GM19468 (cell line): Measurements from ENCODE around the gene KCTD1.
A peak's percentile ranks its signal among the peaks of the same experiment; 100 is the strongest.

ENCODE experiments used
- ATAC-seq: cut with Tn5 transposase; IDR thresholded peaks from one replicate; pipeline ENCODE4 v1.9.1; 2021; ENCODE audit warnings: mild to moderate bottlenecking, moderate library complexity, moderate number of reproducible peaks; ENCODE audit not compliant: unreplicated experiment; ENCODE audit errors: extremely low read depth

KCTD1 gene

GRCh38 chr18:26548415-26549262, at the start of gene KCTD1:
Gene KCTD1 (minus strand): TSS chr18:26548553. CDS start chr18:26548536, 17 bp downstream.
- peak; percentile 59 for ATAC-seq

GRCh38 chr18:26593365-26594320, 45.3 kb upstream of the KCTD1 start:
- ATAC-seq = no peak

- no peak for ATAC-seq
Measured at GRCh38 chr18:26584745-26585144, 36.4 kb upstream of the KCTD1 start.

- no peak for ATAC-seq
Measured at GRCh38 chr18:26579941-26580618, 31.7 kb upstream of the KCTD1 start.

DNA sequence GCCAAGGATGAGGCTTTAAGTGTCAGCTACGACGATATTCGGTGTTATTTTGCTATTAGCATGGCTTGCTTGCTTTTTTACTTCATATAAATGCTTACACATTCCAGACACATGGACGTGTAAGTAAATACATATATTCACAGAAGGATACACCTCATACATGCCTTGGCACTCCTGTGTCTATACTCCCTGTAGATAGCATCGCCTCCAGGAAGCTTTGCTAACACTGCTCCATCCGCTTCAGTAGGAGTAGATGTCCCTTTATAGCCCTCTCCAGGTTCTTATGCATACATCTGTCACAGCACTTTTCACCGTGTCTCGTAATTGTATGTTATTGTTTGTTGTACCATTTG, 27.5 kb upstream of the KCTD1 start:
- no peak for ATAC-seq

DNA sequence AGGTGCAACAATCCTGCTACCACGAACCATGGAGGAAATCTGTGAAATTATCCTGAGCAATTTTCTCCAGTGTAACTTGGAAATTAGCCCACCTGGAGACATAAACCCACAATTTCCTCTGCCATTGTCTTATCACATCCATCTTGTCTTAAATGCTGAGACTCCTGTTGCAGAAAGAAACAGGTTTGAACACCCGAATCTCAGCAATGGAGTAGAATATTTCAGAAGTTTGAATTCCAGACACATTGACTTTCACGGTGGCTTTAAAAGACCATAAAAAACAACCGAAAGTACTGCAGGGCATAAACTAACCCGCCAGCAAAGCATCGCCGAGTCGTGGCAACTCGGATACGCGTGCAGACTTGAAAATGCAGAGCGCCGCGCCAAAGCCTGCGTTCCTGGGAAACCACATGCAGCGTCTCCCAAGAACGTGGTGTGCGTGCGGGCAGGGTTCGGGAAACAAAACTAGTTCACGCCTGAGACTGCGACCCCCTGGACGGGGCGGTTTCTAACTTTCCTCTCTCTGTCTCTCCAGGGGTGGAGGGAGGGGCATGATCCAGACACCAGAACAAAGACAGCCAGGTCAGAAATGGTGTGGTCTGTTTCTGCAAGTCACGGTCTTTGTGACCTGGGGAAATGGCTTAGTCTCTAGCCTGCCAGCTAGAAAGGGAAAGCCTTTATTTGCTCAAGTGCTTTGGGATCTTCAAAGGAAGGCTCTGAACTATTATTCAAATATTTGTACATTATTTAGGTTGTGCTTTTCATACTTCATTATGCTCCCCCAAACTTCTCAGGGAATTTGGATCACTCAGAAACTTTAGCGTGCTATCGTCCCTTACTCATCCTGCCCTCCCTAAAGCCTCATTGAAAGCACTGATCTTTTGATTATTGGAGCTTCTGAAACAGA, 26.9 kb upstream of the KCTD1 start:
- no peak for ATAC-seq

- no peak for ATAC-seq
Measured at GRCh38 chr18:26568926-26569665, 20.7 kb upstream of the KCTD1 start.

GRCh38 chr18:26568513-26568912, 20.2 kb upstream of the KCTD1 start:
- no peak for ATAC-seq

DNA sequence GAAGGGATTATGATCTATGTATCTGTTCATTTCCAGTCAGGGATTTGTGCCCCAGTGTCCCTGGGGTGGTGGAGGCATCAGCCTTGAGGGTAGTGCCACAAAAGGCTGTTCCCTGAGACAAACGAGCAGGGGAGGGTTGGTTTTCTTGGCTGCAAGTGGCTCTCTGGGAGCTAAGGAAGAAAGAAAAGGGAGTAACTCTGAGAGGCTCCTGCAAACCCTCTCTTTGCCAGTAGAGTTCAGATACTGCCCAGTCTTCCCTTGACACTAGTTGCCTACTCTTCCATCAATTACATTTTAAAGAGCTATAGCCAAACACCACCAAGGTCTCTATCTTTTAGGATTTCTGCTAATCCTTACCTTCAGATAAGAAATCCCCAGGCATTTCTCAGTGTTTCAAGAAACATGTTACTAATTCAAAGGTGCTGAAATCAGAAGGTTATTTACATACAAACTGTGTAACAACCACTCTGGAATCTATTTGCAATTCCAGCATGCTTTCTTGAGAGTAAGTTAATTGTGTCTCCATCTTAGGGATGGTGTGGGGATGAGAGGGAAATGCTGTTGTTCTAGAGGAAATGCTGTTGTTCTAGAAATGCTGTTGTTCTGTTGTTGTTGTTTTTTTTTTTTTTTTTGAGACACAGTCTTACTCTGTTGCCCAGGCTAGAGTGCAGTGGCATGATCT, 18.7 kb upstream of the KCTD1 start:
- no peak for ATAC-seq

- no peak for ATAC-seq
Measured at GRCh38 chr18:26565514-26565913, 17.2 kb upstream of the KCTD1 start.

GRCh38 chr18:26563024-26563423, 14.7 kb upstream of the KCTD1 start:
- no peak for ATAC-seq

DNA sequence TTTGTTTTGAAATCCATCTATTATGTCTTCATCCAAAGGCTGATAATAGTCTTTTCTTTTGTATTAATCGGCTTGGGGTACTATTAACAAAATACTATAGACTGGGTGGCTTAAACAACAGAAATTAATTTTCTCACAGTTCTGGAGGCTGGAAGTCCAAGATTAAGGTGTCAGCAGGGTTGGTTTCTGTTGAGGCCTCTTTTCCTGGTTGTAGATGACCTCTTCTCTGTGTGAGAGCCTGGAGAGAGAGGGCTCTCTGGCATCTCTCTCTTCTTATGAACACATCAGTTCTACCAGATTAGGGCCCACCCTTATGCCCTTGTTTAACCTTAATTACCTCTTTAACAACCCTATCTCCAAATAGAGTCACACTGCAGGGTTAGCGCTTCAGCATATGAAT, 14.2 kb upstream of the KCTD1 start:
- no peak for ATAC-seq

DNA sequence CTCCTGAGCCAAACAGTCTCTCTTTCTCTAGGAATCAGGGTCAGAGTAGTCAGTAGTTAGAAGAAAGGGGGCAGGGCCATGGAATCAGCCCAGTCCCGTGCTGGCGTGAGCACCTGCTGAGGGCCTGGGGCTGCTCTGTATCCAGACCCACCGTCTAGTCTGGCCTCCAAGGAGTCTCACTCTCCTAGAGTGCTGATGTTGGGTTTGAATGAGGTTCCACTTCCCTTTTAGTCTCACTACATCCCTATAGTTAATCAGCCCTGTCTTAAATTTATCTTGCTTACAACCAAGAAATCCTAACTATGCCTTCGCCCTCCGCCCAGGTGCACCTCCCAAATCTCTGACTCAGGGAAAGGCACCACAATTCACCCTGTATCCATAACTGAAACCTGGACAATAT, 13.4 kb upstream of the KCTD1 start:
- no peak for ATAC-seq

DNA sequence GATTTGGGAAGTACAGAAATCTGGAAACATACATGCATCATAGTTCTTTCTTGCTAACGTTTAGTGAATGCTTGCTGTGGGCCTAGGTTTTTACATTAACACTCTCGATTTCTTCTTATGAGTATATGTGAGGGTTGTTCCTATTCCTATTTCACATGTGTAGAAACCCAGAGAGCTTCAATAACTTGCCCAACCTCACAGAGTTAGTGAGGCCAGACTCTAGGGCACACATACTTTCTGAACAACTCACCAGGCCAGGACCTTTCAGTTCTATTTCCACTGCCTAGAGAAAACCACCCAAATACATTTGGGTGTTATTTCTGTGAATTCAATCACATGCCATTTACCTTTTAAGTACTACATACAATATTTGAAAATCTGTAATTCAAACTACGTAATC, 8.2 kb upstream of the KCTD1 start:
- ATAC-seq = peak; percentile 34

DNA sequence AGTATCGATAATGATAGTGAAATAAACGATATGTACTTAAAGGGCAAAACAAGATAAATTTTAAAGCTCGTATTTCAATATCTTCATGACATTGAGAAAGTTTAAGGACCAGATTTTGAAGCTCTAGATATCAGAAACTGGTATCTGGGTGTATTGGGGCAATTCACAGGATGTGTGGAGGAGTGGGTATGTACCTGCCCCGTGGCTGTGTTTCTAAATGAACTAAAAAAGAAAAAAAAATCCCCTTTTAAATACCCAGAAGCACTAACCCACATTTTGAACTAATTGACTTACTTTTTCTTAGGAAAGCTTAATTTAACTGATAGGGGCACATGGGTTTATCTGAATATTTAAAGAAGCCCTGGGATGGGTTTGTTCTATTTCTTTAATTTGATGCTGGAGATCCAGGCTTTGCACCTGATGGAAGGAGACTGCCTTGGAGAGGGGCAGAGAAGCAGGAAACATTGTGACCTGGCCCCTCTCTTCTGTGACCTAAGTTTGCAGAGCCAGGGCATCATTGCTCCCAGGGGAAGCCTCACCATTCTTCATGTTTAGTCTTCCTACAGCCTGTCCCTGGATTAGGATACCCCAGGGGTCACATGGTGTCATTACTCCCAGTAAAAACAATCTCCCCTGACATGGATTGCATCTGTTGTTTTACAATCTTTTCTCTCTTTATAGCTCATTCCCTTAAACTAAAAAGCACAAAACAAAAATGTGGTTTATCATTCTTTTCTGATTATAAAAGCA, 7.6 kb upstream of the KCTD1 start:
- no peak for ATAC-seq

DNA sequence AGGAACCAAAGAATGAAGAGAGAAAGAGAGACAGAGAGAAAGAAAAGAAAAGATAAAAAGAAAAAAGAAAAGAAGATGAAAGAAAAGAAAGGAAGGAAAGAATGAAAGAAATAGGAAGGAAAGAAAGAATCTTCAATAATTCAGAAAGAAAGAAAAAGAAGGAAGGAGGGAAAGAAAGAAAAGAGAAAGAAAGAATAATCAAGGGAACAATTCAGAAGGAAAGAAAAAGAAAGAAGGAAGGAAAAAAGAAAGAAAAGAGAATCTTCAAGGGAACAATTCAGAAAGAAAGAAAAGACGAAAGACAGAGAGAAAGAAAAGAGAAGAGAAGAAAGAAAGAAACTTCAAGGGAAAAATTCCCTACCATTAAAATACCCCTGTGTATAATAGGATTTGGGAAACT, 5.6 kb upstream of the KCTD1 start:
- ATAC-seq = no peak

DNA sequence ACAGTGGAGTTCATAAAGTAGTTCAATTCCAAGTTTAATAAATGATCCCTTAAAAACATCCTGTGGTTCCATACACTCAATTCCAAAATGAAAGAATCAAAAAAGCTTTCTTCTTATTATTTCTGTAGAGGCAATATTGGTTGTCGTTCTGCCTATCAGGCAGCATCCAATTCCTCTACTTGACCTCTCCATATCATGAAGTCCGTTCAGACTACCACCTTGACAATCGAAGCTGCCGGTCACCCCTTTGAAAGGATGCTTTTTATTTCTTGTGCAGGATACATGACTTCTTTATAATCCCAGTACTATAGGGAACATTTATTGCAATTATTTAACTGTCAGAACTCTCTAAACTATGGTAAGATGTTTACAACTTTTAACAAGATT, 3.3 kb upstream of the KCTD1 start:
- ATAC-seq = no peak
